Endodermal cell (in vitro differentiated cells): ENCODE results near the gene UBE2Q2. TPM values are rescaled to one million over a fixed set of nuclear protein-coding genes. Genes with fewer than 3 reads are reported as not detected.

Source experiments
- DNase-seq: peaks from one replicate; pipeline ENCODE4 v3.0.0-alpha.2; 2017
- H3K27ac ChIP-seq: 2 replicates; pipeline ENCODE4 v1.5.1; 2013; ENCODE audit warnings: mild to moderate bottlenecking, low read depth, low read length, moderate library complexity
- H3K27me3 ChIP-seq: 2 replicates; pipeline ENCODE4 v1.6.1; 2013; ENCODE audit warnings: mild to moderate bottlenecking, low read length, moderate library complexity; ENCODE audit not compliant: insufficient read depth, control insufficient read depth, poor library complexity, severe bottlenecking
- H3K36me3 ChIP-seq: 2 replicates; pipeline ENCODE4 v1.7.0; 2013; ENCODE audit warnings: mild to moderate bottlenecking, low read length, moderate library complexity; ENCODE audit not compliant: control insufficient read depth, insufficient read depth
- H3K4me1 ChIP-seq: one replicate; pipeline ENCODE4 v1.7.0; 2013; ENCODE audit warnings: low read length; ENCODE audit not compliant: control insufficient read depth, insufficient read depth
- H3K4me3 ChIP-seq: 2 replicates; pipeline ENCODE4 v1.5.1; 2013; ENCODE audit warnings: mild to moderate bottlenecking, low read length, moderate library complexity
- H3K9ac ChIP-seq: 2 replicates; pipeline ENCODE4 v1.6.1; 2013; ENCODE audit warnings: mild to moderate bottlenecking, low read length, moderate library complexity; ENCODE audit not compliant: poor library complexity, severe bottlenecking; ENCODE audit errors: extremely low read depth
- H3K9me3 ChIP-seq: 2 replicates; pipeline ENCODE4 v1.6.1; 2013; ENCODE audit warnings: mild to moderate bottlenecking, low read length, moderate library complexity; ENCODE audit not compliant: control insufficient read depth
- H3K27ac Mint-ChIP-seq: 2 replicates; pipeline ENCODE4 v1.8.0; 2020; ENCODE audit warnings: mixed read lengths
- H3K27me3 Mint-ChIP-seq: 2 replicates; pipeline ENCODE4 v1.8.0; 2021; ENCODE audit warnings: mild to moderate bottlenecking, mixed read lengths; ENCODE audit not compliant: insufficient read depth
- H3K36me3 Mint-ChIP-seq: 2 replicates; pipeline ENCODE4 v1.8.0; 2020; ENCODE audit warnings: low read depth, mixed read lengths
- H3K4me1 Mint-ChIP-seq: 2 replicates; pipeline ENCODE4 v1.8.0; 2020; ENCODE audit warnings: mixed read lengths
- H3K4me3 Mint-ChIP-seq: 2 replicates; pipeline ENCODE4 v1.8.0; 2020; ENCODE audit warnings: mild to moderate bottlenecking, moderate library complexity, mixed read lengths
- H3K9me3 Mint-ChIP-seq: 2 replicates; pipeline ENCODE4 v1.8.0; 2020; ENCODE audit warnings: mild to moderate bottlenecking, mixed read lengths
- WGBS, 2 experiments: methylation state at CpG; one replicate each; pipeline versions ENCODE4 v1.1.5 to v1.1.7; 2013; ENCODE audit warnings: missing lambda C conversion rate in 2 of 2, mixed read lengths in 1 of 2; ENCODE audit not compliant: insufficient coverage in 1 of 2, insufficient read length in 1 of 2; 5-methylcytosine and 5-hydroxymethylcytosine counted together
- total RNA-seq, 2 donors: library from RNA; stranded (reverse); fragmentation: NEBNext Ultra II Directional in 1 of 2; extraction: Animal tissue kit (Norgen Biotek cat#: 25700) in 1 of 2; gene quantifications; 2 replicates in 1 of 2; 3 replicates in 1 of 2; pipeline ENCODE4 v1.2.1, GENCODE V29; 2021
- TF ChIP-seq, protein P1 (sequence below): fragments of 200-600 bp; sonication (generic); conservative IDR thresholded peaks from 2 replicates; pipeline ENCODE4 v1.5.0; 2021; ENCODE audit warnings: antibody characterized with exemption, mild to moderate bottlenecking

The UBE2Q2 gene
- total RNA-seq, 2 donors from 2014 or later = 29.5 to 37.1 TPM

- Histone ChIP-seq H3K4me3 (no peak overlapping the region), H3K27ac (no peak overlapping the region), H3K9ac (no peak overlapping the region), H3K9me3 (peaks cover 6% of the 10 kb centered on the region), H3K27me3 (no peaks in the 10 kb centered on the region), H3K36me3 (peaks cover 50% of the 10 kb centered on the region), H3K4me1 (no peaks in the 10 kb centered on the region)
- no peaks in the 10 kb centered on the region for H3K27me3 Mint-ChIP-seq
- TF ChIP-seq, protein P1, sequence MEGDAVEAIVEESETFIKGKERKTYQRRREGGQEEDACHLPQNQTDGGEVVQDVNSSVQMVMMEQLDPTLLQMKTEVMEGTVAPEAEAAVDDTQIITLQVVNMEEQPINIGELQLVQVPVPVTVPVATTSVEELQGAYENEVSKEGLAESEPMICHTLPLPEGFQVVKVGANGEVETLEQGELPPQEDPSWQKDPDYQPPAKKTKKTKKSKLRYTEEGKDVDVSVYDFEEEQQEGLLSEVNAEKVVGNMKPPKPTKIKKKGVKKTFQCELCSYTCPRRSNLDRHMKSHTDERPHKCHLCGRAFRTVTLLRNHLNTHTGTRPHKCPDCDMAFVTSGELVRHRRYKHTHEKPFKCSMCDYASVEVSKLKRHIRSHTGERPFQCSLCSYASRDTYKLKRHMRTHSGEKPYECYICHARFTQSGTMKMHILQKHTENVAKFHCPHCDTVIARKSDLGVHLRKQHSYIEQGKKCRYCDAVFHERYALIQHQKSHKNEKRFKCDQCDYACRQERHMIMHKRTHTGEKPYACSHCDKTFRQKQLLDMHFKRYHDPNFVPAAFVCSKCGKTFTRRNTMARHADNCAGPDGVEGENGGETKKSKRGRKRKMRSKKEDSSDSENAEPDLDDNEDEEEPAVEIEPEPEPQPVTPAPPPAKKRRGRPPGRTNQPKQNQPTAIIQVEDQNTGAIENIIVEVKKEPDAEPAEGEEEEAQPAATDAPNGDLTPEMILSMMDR = no peak
- no peaks in the 10 kb centered on the region for H3K9me3 Mint-ChIP-seq
- DNase-seq = no peak
- H3K4me1 Mint-ChIP-seq = peaks cover 39% of the 10 kb centered on the region
- no peak overlapping the region for H3K4me3 Mint-ChIP-seq
- peak overlapping the region; percentile 9 for H3K27ac Mint-ChIP-seq
- H3K36me3 Mint-ChIP-seq = peaks cover 47% of the 10 kb centered on the region
These were observed 23.7 kb downstream of the UBE2Q2 start for GRCh38 chr15:75866916-75867315.

DNA sequence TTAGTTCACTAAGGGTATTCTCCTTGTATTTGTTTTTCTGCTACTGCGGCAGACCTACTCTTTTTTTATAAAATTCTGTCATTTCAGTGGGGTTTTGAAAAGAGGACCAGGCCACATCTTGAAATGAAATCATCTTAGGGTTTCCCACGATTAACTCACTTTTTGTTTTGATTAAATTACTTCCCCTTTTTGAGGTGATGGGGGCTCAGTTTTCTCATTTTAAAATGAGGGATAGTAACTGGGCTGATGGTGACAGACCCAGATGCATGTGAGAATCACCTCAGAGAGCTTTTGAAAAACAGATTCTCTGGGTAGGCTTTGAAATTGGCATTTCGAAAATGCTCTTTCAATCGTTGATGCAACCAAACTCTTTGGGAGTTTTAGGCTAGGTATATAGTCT lies 24.2 kb downstream of the UBE2Q2 start:
- Mint-ChIP-seq H3K9me3 (no peaks in the 10 kb centered on the region), H3K4me3 (no peak overlapping the region), H3K4me1 (peaks cover 42% of the 10 kb centered on the region), H3K27me3 (no peaks in the 10 kb centered on the region), H3K36me3 (peaks cover 46% of the 10 kb centered on the region), H3K27ac (peak overlapping the region; percentile 9)
- H3K4me1 ChIP-seq = no peaks in the 10 kb centered on the region
- DNase-seq = no peak
- no peak overlapping the region for H3K27ac ChIP-seq
- peaks cover 53% of the 10 kb centered on the region for H3K36me3 ChIP-seq
- TF ChIP-seq, protein P1 = no peak
- 76 to 100% methylated on average over 1 to 4 of the region's 4 CpGs for WGBS, 2 experiments
- no peak overlapping the region for H3K4me3 ChIP-seq
- H3K27me3 ChIP-seq = no peaks in the 10 kb centered on the region
- H3K9me3 ChIP-seq = peaks cover 6% of the 10 kb centered on the region
- no peak overlapping the region for H3K9ac ChIP-seq

DNA sequence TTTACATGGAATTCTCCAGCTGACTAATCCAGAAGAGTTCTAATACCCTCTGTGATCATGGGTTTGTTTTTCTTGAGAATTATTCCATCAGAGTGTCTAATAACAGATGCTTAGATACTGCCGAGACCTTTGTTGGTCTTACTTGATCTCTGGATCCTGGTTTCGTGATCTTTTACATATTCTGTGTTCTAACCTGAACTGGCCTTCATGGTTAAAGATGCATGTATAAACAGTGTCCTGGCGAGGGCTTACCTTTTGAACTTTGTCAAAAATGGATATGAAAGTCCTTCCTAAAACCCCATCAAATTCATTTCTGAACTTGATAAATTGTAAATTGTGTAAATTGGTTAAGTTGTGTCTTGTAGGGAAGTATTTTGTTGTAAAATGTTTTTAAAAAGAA lies 24.8 kb downstream of the UBE2Q2 start:
- Histone ChIP-seq H3K4me1 (no peaks in the 10 kb centered on the region), H3K27ac (no peak overlapping the region), H3K4me3 (no peak overlapping the region), H3K9ac (no peak overlapping the region), H3K36me3 (peaks cover 59% of the 10 kb centered on the region), H3K27me3 (no peaks in the 10 kb centered on the region), H3K9me3 (peaks cover 6% of the 10 kb centered on the region)
- Mint-ChIP-seq H3K9me3 (no peaks in the 10 kb centered on the region), H3K27me3 (no peaks in the 10 kb centered on the region), H3K4me3 (no peak overlapping the region), H3K4me1 (peaks cover 39% of the 10 kb centered on the region), H3K36me3 (peaks cover 43% of the 10 kb centered on the region), H3K27ac (no peak overlapping the region)
- WGBS, 2 experiments = 94 to 100% methylated on average over 3 of the region's 3 CpGs
- TF ChIP-seq, protein P1 = no peak
- DNase-seq = no peak
